ENCODE results near the gene ATL1.

GRCh38 chr14:50573862-50574261, 13.9 kb downstream of the ATL1 start:
- TF ChIP-seq TAF1 (IDR thresholded peaks at IDR 0.05; ENCODE audit: borderline replicate concordance, low read depth, low read length) (no peak), POLR2AphosphoS5 (IDR thresholded peaks at IDR 0.05; ENCODE audit: low read depth, low read length) (no peak)
